ENCODE data around the gene VCAN. TPM values are rescaled to one million over a fixed set of nuclear protein-coding genes. Genes with fewer than 3 reads are reported as not detected.
"Not testable (repeated sequence)": the region's sequence is repeated elsewhere in the genome, so short reads cannot be mapped to it uniquely, and the experiment has no call there.

Gene VCAN
- polyA plus RNA-seq, 1 experiment = 38.0 TPM

- Histone ChIP-seq H3K4me3 (ENCODE audit: low read depth, low read length) (no peak overlapping the region), H3K36me3 (ENCODE audit: control insufficient read depth, insufficient read depth, low read length) (no peaks in the 10 kb centered on the region), H3K27me3 (ENCODE audit: control insufficient read depth, insufficient read depth, low read length) (no peaks in the 10 kb centered on the region)
- POLR2A ChIA-PET = no interaction called here
- CTCF ChIA-PET = interaction anchor here (0.6 to 2.9 kb wide), 20 partner anchors 10 to 1842 kb away, joined by 3 to 12 read pairs (median 4); no protein-coding TSS in a partner anchor
- TF ChIP-seq CTCF (IDR thresholded peaks at IDR 0.05; ENCODE audit: insufficient read depth, low read depth, low read length) = peak; percentile 92
- no peak for DNase-seq (ENCODE audit: low read depth)
These were observed 41.2 kb upstream of the VCAN start for GRCh38 chr5:83430130-83431010.

GRCh38 chr5:83433891-83434290, 37.7 kb upstream of the VCAN start:
- peak; percentile 25 for DNase-seq (ENCODE audit: low read depth)

GRCh38 chr5:83434946-83435345, 36.6 kb upstream of the VCAN start:
- no peak for DNase-seq (ENCODE audit: low read depth)
- POLR2A ChIA-PET = no interaction called here
- CTCF ChIA-PET = no interaction called here

More at GRCh38 chr5:83433891-83434290, 37.7 kb upstream of the VCAN start:
- ChIA-PET CTCF (interaction anchor here (0.6 kb wide), 1 partner anchor 385 kb away, joined by 4 read pairs; no protein-coding TSS in a partner anchor), POLR2A (no interaction called here)
- Histone ChIP-seq H3K4me3 (ENCODE audit: low read depth, low read length) (no peak overlapping the region), H3K36me3 (ENCODE audit: control insufficient read depth, insufficient read depth, low read length) (no peaks in the 10 kb centered on the region), H3K27me3 (ENCODE audit: control insufficient read depth, insufficient read depth, low read length) (no peaks in the 10 kb centered on the region)
- no peak for TF ChIP-seq CTCF (IDR thresholded peaks at IDR 0.05; ENCODE audit: insufficient read depth, low read depth, low read length)

GRCh38 chr5:83436276-83436675, 35.3 kb upstream of the VCAN start:
- no peaks in the 10 kb centered on the region for H3K36me3 ChIP-seq (ENCODE audit: control insufficient read depth, insufficient read depth, low read length)
- TF ChIP-seq CTCF (IDR thresholded peaks at IDR 0.05; ENCODE audit: insufficient read depth, low read depth, low read length) = no peak
- DNase-seq (ENCODE audit: low read depth) = no peak
- H3K4me3 ChIP-seq (ENCODE audit: low read depth, low read length) = no peak overlapping the region
- CTCF ChIA-PET = no interaction called here
- no peaks in the 10 kb centered on the region for H3K27me3 ChIP-seq (ENCODE audit: control insufficient read depth, insufficient read depth, low read length)
- POLR2A ChIA-PET = no interaction called here

More at GRCh38 chr5:83434946-83435345, 36.6 kb upstream of the VCAN start:
- no peaks in the 10 kb centered on the region for H3K36me3 ChIP-seq (ENCODE audit: control insufficient read depth, insufficient read depth, low read length)
- TF ChIP-seq CTCF (IDR thresholded peaks at IDR 0.05; ENCODE audit: insufficient read depth, low read depth, low read length) = no peak
- no peaks in the 10 kb centered on the region for H3K27me3 ChIP-seq (ENCODE audit: control insufficient read depth, insufficient read depth, low read length)
- no peak overlapping the region for H3K4me3 ChIP-seq (ENCODE audit: low read depth, low read length)

GRCh38 chr5:83437697-83438096, 33.8 kb upstream of the VCAN start:
- H3K36me3 ChIP-seq (ENCODE audit: control insufficient read depth, insufficient read depth, low read length); POLR2A ChIA-PET: not testable (repeated sequence)

More at GRCh38 chr5:83437697-83438096, 33.8 kb upstream of the VCAN start:
- H3K4me3 ChIP-seq (ENCODE audit: low read depth, low read length); DNase-seq (ENCODE audit: low read depth); CTCF ChIA-PET; H3K27me3 ChIP-seq (ENCODE audit: control insufficient read depth, insufficient read depth, low read length): not testable (repeated sequence)
